ENCODE measurements around the gene RHOU.

DNA sequence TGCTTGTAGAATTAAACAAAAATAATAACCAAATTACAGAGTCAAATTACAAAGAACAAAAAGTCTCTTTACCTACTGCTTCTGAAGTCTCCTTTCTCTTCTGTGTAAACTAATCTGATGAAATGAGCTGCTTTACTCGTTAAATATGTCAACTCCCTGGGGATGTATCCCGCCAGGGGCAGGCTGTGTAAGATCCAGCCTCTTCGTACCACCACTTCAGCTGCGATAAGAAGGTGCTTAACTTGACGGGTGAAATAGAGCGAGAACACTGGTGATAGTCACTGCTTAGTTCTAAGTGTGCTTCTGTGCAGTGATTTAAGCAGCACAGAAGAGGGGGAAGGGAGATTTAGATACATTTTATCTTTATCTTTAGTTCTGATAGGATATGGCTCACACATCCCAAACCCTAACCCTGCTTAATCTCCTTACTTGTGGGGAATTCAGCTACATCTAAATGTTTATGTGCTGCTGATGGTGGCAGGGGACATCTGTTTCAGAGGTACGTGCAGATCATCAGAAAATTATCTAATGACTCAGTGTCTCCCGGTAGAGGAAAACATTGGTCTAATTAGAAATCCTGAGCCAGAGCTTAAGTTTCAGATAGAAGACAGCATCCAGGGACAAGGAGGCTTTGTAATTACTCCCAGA lies 46.0 kb downstream of the RHOU start:
- TF ChIP-seq, protein P1, sequence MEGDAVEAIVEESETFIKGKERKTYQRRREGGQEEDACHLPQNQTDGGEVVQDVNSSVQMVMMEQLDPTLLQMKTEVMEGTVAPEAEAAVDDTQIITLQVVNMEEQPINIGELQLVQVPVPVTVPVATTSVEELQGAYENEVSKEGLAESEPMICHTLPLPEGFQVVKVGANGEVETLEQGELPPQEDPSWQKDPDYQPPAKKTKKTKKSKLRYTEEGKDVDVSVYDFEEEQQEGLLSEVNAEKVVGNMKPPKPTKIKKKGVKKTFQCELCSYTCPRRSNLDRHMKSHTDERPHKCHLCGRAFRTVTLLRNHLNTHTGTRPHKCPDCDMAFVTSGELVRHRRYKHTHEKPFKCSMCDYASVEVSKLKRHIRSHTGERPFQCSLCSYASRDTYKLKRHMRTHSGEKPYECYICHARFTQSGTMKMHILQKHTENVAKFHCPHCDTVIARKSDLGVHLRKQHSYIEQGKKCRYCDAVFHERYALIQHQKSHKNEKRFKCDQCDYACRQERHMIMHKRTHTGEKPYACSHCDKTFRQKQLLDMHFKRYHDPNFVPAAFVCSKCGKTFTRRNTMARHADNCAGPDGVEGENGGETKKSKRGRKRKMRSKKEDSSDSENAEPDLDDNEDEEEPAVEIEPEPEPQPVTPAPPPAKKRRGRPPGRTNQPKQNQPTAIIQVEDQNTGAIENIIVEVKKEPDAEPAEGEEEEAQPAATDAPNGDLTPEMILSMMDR (IDR thresholded peaks at IDR 0.05; ENCODE audit: insufficient read depth, low read length, poor library complexity, severe bottlenecking), result no peak
- TF ChIP-seq EZH2phosphoT487 (conservative IDR thresholded peaks at IDR 0.05; ENCODE audit: low read length), result no peak

Data from SU-DHL-6 (cell line).